ENCODE data around the gene SNX19.
A peak's percentile ranks its signal among the peaks of the same experiment; 100 is the strongest.
"Not testable (repeated sequence)": the region's sequence is repeated elsewhere in the genome, so short reads cannot be mapped to it uniquely, and the experiment has no call there.

Gene SNX19

DNA sequence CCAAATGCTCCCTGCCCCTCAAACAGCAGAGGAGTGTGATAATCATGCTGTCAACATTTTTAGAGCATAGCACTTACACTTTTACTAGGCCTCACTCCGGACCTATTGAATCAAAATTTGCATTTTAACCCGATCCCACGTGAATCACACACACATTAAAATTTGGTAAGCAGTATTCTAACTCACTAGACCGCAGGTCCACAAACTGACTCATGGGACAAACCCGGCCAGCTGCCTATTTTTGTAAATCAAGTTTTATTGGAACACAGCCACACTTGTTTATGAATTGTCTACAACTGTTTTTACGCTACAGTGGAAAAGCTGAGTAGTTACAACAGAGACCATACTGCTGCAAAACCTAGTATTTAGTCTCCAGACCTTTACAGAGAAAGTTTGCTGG lies 43.3 kb downstream of the SNX19 start:
- no peak for DNase-seq (ENCODE audit: low read depth in 2 of 2)

DNA sequence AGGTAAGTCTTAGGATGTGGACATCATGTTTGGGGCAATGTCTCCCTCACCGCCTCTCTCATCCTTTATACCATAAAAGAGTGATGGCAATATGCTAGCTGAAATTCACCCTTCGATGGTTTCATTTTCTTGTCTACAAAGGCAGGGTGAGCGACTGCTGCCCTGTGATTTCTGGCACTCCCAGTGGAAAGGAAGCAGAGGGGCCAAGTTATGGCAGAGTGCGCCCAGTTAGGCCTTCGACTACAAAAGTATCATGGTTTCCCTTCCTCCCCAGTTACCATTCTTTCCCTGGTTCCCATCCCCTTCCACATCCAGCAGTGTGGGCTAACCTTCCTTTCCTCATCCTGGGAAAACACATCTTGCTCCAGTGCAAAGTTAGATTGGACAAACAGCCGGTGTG lies 43.8 kb downstream of the SNX19 start:
- no peak for DNase-seq (ENCODE audit: low read depth in 2 of 2)

GRCh38 chr11:130872102-130872501 lies 44.2 kb downstream of the SNX19 start:
- no peak for DNase-seq (ENCODE audit: low read depth in 2 of 2)

- DNase-seq (ENCODE audit: low read depth in 2 of 2) = no peak
Measured at GRCh38 chr11:130871616-130872015, 44.7 kb downstream of the SNX19 start.

- DNase-seq (ENCODE audit: low read depth in 2 of 2) = no peak
Measured at GRCh38 chr11:130868721-130869390, 47.4 kb downstream of the SNX19 start.

DNA sequence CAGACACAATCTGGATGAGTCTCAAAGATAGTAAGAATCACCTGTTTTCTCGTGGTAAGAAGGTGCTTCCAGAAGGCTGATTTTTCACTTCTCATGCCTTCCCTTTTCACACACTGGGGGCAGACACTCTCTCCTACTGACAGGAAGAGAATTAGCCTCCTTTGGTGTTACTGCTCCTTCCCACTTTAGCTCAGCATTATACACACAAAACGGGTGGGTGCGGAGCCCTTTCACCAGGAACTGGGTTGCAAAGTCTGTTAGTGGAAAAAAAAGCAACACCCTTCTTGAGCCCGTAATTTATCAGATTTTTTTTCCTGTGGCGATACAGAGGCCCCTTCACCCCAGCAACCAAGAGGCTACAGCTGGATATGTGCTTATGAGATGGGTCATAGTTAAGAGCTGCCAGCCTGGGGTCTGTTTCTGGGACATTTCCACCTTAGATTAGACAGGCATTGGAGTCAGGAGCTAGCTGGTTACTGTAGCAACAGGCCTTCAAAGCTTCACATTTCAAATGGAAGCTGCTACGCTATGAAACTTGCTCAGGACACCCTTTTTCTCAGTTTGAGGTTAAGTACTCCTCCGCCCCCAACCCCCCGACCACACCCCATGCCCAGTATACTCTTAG lies 48.1 kb downstream of the SNX19 start:
- no peak for DNase-seq (ENCODE audit: low read depth in 2 of 2)

GRCh38 chr11:130866831-130867230 lies 49.4 kb downstream of the SNX19 start:
- no peak for DNase-seq (ENCODE audit: low read depth in 2 of 2)

DNA sequence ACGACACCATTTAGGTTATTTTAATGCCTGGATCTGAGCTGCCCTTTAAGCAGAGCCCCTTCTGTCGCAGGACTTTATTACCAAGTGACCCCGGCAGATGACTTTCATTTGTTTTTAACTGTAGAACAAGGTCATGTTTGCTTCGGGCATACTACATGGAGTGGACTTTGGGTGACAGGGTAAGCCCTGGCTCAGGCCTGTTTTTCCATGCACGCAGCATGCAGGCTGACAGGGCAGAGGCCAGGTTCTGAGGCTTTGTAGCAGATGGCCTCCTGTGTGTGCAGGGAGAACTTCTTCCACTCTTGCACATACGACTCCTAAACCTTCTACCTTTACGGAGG lies 50.5 kb downstream of the SNX19 start:
- DNase-seq (ENCODE audit: low read depth in 2 of 2) = no peak

- no peak for DNase-seq (ENCODE audit: low read depth in 2 of 2)
Measured at GRCh38 chr11:130865091-130865773, 51.0 kb downstream of the SNX19 start.

DNA sequence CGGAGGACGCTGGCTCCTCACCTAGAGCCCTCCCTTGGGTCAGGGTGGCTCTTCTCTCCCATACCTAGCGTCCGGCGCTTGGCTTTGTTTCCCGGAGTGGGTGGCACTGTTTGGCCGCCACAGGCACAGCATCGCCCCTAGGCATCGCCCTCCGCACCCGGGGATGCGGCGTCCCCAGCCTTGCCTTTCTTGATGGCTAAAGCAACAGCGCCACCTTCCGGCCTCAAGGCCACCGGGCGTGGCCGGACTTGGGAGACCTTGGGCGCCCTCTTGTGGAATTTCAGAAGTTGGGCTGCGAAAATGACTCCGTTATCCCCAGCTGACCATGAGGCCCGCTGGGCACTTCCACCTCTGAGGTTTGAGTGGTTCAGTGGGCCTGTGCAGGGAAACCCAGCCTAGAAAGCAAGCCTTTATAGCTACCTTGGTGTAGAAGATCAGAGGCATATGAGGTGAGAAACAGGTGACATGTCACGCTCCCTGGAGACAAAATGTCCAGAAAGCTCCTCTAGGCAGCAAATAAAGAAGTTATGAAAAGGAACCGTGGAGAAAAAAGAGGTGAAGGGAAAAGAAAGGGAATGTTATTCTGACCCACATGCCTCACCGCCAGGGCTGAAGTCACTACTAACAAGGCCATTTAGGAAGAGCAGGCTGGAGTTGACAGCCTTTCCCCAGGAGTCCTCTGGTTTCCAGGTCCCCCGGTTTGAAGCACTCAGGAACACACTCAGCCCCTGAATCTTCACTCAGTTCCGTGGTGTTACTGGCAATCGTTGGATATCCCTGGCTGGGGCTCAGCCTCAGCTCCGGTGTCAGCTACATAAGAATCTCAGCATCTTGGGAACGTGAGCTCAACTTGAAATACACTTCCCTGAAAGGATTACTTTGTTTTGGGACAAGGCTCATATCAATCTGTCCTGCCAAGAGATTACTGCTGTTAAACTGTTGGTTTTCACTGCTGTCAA lies 54.1 kb downstream of the SNX19 start:
- DNase-seq (ENCODE audit: low read depth in 2 of 2) = peak; percentile 70 to 78

DNA sequence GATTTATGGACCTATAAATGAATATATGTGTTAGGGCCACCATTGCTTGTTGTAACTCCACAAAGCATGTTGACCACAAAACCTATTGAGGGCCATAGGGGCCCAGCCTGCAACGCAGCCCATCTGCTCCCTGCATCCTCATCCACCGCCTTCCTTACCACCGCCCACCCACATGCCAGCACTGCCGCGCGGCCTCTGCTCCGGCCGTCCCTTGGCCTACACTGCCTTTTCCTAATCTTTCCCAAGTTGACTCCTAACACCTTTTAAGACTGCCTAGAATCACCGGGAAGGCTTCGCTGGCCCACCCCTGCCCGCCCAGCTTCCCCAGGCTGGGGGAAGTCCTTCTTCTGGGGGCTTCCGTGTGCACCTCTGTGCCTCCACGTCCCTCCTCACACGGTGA lies 55.0 kb downstream of the SNX19 start:
- no peak for DNase-seq (ENCODE audit: low read depth in 2 of 2)

DNA sequence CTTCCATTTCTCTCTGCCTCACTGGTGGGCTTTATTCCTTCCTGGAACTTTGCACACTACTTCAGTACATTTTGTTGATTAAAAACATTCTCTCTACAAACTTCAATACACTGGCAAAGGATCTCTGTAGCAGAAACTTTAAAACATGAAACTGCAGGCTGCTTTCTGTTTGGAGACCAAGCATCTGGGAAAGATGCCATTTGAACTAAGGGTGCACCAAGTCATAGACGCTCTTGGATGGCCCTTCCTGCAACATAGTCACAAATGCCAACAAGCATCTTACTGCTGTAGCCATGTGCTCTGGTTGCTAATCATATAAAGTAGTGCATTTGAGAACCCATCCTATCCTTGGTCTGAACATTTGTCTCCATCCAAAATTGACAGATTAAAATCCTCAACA lies 56.4 kb downstream of the SNX19 start:
- no peak for DNase-seq (ENCODE audit: low read depth in 2 of 2)

- no peak for DNase-seq (ENCODE audit: low read depth in 2 of 2)
Measured at GRCh38 chr11:130858215-130858614, 58.1 kb downstream of the SNX19 start.

GRCh38 chr11:130855707-130856106 lies 60.6 kb downstream of the SNX19 start:
- DNase-seq (ENCODE audit: low read depth in 2 of 2) = not testable (repeated sequence)

GRCh38 chr11:130854483-130854882 lies 61.8 kb downstream of the SNX19 start:
- DNase-seq (ENCODE audit: low read depth in 2 of 2) = no peak

GRCh38 chr11:130852589-130852988 lies 63.7 kb downstream of the SNX19 start:
- no peak for DNase-seq (ENCODE audit: low read depth in 2 of 2)

DNA sequence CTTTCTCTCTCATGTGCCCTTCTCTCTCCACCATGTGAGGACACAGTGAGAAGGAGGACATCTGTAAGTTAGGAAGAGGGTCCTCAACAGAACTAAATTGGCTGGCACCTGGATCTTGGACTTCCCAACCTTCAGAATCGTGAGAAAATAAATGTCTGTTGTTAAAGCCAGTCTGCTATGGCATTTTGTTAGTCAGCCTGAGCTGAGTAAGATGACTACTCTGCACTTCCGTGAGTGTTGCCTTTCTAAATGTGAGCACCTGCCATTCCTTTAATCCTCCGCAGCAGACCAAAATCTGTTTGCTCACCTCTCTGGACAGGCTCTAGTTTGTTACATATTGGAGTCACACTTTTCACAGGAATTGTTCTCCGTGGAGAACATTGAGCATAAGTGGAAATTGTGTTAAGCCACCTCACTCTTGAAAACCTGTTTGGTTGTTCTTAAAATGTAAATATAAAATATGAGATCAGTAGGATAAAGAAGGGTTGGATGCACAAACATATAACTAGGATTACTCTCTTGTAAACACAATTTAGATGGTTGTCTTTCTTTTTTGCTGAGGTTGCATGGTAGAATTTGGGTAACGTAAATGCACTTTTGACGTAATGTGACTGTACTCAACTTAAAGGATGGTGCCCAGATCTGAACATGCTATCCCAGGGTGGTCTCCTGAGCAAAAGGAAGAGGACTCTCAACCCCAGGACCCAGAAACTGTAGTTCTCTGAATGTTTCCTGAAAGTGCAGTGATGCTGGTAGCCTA lies 65.9 kb downstream of the SNX19 start:
- DNase-seq (ENCODE audit: low read depth in 2 of 2) = no peak

DNA sequence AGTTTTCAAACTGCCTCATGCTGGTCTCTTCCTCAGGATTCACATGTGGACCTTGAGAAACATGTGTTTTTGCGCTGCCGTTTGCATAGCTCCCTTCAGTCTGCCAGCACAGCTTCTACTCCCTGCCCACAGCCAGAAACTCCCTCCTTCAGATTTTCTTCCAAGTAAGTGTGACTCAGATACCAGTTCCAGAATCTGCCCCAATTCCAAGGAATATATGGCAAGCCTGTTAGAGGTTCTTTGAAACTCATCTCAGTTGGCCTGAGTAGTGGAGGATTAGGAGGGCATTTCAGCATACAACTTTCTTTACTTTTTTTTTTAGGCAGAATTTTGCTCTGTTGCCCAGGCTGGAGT lies 67.1 kb downstream of the SNX19 start:
- DNase-seq (ENCODE audit: low read depth in 2 of 2) = no peak

- DNase-seq (ENCODE audit: low read depth in 2 of 2) = no peak
Measured at GRCh38 chr11:130848361-130849214, 67.7 kb downstream of the SNX19 start.

- DNase-seq (ENCODE audit: low read depth in 2 of 2) = no peak
Measured at GRCh38 chr11:130847517-130847916, 68.8 kb downstream of the SNX19 start.

- DNase-seq (ENCODE audit: low read depth in 2 of 2) = no peak
Measured at GRCh38 chr11:130846606-130847005, 69.7 kb downstream of the SNX19 start.
